Neutrophil (primary cell): Measurements from ENCODE around the gene C1QTNF1.

Experiments used
- H3K27ac ChIP-seq: fragments of 200-600 bp; sonication (generic); 2 replicates; pipeline ENCODE4 v1.5.1; 2016; ENCODE audit warnings: mild to moderate bottlenecking, moderate library complexity
- H3K27me3 ChIP-seq: fragments of 200-600 bp; sonication (generic); 2 replicates; pipeline ENCODE4 v1.6.0; 2016; ENCODE audit warnings: mild to moderate bottlenecking
- H3K36me3 ChIP-seq: fragments of 200-600 bp; sonication (generic); 2 replicates; pipeline ENCODE4 v1.5.1; 2017
- H3K4me1 ChIP-seq, 2 experiments: fragments of 200-600 bp in 1 of 2; sonication (generic) in 1 of 2; 1 replicate in 1 of 2; 2 replicates in 1 of 2; pipeline versions ENCODE4 v1.5.1 to v1.6.1; 2013 to 2016; ENCODE audit warnings: low read depth in 1 of 2, low read length in 1 of 2, mild to moderate bottlenecking in 1 of 2, moderate library complexity in 1 of 2; ENCODE audit not compliant: control insufficient read depth in 1 of 2, insufficient read depth in 1 of 2
- H3K4me3 ChIP-seq, 2 experiments: fragments of 200-600 bp in 1 of 2; sonication (generic) in 1 of 2; 1 replicate in 1 of 2; 2 replicates in 1 of 2; pipeline ENCODE4 v1.5.1; 2013 to 2016; ENCODE audit warnings: low read depth in 1 of 2, low read length in 1 of 2, mild to moderate bottlenecking in 1 of 2, moderate library complexity in 1 of 2
- H3K9me3 ChIP-seq: fragments of 200-600 bp; sonication (generic); 2 replicates; pipeline ENCODE4 v1.5.1; 2016
- TF ChIP-seq, protein P1 (sequence below): fragments of 200-600 bp; sonication (generic); IDR thresholded peaks from 2 replicates; pipeline ENCODE4 v1.5.1; 2016; ENCODE audit warnings: antibody characterized with exemption

Gene C1QTNF1

DNA sequence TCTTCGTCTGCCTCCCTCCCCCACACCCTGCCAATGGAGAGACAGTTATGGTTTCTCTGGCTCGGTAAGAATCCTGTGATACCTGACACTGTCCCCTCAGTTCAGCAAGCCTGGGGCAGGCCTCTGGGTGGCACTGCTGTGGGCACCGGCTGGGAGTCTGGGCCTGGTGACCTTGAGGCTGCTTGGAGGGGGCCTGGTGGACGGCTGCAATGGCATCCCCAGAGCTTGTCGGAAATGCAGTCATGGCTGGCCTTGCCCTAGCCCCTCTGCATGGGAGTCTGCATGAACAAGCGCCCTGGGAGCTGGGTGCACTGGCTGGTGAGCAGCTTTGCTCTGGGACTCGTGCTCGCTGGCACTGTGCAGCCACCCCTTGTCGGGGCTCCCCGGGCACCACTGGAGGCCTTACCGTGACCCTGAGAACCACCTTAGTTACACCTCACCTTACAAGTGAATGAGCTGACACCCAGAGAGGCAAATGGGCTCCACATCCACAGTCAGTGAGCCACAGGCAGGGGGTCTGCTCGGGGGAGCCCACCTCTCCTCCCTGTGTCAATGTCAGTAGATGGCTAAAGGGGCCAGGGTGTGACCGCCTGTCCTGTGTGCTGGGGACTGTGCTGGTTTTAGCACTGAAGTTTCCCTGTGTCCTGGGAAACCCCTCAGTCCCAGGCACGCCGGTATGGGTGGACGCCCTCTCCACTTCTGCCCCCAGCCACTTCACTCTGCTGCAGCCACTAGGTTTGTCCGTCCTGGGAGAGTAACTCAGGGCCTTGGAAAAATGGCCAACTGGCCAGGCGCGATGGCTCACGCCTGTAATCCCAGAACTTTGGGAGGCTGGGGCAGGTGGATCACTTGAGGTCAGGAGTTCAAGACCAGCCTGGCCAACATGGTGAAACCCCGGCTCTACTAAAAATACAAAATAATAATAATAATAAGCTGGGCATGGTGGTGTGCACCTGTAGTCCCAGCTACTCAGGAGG, 45.7 kb upstream of the C1QTNF1 start:
- H3K4me3 ChIP-seq, result no peak overlapping the region
- no peaks in the 10 kb centered on the region for H3K36me3 ChIP-seq
- H3K4me1 ChIP-seq, result no peaks in the 10 kb centered on the region
- TF ChIP-seq, protein P1, sequence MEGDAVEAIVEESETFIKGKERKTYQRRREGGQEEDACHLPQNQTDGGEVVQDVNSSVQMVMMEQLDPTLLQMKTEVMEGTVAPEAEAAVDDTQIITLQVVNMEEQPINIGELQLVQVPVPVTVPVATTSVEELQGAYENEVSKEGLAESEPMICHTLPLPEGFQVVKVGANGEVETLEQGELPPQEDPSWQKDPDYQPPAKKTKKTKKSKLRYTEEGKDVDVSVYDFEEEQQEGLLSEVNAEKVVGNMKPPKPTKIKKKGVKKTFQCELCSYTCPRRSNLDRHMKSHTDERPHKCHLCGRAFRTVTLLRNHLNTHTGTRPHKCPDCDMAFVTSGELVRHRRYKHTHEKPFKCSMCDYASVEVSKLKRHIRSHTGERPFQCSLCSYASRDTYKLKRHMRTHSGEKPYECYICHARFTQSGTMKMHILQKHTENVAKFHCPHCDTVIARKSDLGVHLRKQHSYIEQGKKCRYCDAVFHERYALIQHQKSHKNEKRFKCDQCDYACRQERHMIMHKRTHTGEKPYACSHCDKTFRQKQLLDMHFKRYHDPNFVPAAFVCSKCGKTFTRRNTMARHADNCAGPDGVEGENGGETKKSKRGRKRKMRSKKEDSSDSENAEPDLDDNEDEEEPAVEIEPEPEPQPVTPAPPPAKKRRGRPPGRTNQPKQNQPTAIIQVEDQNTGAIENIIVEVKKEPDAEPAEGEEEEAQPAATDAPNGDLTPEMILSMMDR, result no peak
- H3K27me3 ChIP-seq, result no peaks in the 10 kb centered on the region
- H3K9me3 ChIP-seq, result no peaks in the 10 kb centered on the region
- H3K27ac ChIP-seq, result no peak overlapping the region

DNA sequence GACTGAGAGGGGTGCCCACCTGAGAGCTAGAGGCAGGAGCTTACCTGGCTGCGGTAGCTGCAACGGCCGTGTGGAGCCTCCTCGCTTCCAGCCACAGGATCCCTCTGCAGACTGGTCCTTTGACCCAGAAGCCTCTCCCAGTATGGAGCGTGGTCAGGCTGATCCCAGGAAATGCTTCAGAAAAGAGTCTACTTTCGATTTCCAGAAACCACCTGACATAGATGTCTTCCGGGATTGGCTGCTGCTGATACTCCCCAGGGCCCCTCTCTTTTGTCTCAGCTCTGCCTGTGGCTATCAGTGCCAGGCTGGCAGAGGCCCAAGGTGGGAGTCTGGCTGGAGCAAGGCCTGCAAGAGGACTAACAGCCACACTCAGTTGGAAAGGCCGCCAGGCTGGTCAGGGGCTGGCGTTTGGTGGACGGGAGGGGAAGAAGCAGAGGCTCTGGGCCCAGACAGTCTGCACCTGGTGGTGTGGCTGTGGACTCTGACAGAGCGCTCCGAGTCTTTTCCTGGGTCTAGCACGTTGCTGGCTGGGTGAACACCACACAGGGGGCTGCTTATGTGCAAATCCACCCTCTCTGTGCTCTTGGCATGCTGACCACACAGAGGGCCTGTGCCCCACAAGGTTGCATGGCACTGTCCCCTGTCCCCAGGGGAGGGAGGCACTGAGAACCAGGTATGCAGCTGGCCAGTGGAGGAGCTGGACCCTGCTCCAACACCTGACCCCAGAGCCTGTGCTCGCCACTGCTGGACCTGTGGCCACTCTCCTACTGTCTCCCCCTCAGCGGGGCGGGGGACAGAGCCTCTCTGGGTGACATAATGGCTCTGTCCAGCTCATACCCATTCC, 44.0 kb upstream of the C1QTNF1 start, which contains the start of gene LGALS3BP:
LGALS3BP (minus strand) TSS at position 144 of the 844 bp plus-strand sequence. CDS start 2,732 bp downstream, outside the sequence.
- Histone ChIP-seq H3K4me1 (no peaks in the 10 kb centered on the region), H3K4me3 (no peak within 1 kb of the TSS), H3K27me3 (no peaks in the 10 kb centered on the region), H3K36me3 (no peaks in the 10 kb centered on the region), H3K27ac (no peak within 1 kb of the TSS), H3K9me3 (no peaks in the 10 kb centered on the region)
- TF ChIP-seq, protein P1, result no peak

DNA sequence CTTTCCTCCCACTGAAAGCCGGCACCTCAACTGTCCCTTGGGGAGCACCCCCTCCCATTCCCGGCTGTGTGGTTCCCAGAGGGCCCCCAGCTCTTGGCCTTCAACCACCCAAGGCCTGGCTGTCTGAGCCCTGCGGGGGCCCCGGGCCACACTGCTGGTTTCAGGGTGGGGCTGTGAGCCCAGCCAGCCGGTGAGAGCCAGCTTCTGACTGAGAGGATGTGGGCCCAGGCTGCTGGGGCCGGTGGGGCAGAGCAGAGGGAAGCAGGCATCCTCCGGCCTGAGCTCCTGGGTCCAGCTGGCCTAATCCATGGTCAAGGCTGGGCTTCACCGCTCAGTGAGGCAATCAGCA, 43.4 kb upstream of the C1QTNF1 start:
- H3K27me3 ChIP-seq, result no peaks in the 10 kb centered on the region
- H3K4me1 ChIP-seq, result peaks cover under 1 to 2% of the 10 kb centered on the region in 2 experiments
- no peak overlapping the region for H3K27ac ChIP-seq
- no peak overlapping the region for H3K4me3 ChIP-seq
- TF ChIP-seq, protein P1, result no peak
- no peaks in the 10 kb centered on the region for H3K9me3 ChIP-seq
- H3K36me3 ChIP-seq, result no peaks in the 10 kb centered on the region

DNA sequence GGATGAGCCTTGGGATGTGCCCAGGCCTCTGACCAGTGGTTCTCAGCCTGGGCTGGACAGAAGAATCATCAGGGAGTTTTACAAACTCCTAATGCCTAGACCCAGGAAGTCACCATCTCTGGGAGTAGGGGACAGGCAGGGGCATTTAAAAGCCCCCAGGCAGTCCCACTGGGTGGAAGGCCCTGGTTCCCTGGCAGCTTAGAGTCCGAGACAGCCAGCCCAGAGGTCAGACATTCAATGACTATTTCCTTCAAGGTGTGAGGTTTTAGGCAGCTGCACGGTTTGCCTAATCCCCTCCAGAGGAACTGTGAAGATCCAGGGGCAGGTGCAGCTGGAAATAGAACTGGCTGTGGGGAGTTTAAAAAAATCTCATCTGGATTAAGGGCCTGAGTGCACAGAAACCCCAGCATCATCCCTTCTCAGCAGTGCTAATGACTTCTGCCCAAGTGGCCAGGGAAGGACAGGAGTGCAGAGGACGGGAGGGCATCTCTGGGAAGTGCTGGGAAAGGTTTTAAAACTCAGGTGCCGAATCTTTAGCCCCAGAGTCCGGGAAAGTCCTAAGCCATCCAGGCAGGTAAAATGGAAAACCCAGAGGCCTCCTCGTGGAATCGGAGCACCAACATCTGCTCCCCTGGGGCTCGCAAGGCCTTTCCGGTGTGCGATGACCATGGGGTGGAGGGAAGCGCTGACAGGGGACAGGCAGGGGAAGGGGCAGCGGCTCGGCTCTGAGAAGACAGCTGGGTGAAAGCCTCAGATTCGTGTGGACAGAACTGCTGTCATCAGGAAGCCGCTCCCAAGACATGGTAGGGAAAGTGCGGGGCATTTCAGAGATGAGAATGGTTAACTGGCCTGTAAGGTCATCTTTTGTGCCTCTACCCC, 42.7 kb upstream of the C1QTNF1 start:
- TF ChIP-seq, protein P1, result no peak
- H3K9me3 ChIP-seq, result no peaks in the 10 kb centered on the region
- peaks cover 7 to 9% of the 10 kb centered on the region in 2 experiments for H3K4me1 ChIP-seq
- H3K36me3 ChIP-seq, result no peaks in the 10 kb centered on the region
- no peak overlapping the region for H3K4me3 ChIP-seq
- no peak overlapping the region for H3K27ac ChIP-seq
- H3K27me3 ChIP-seq, result no peaks in the 10 kb centered on the region

DNA sequence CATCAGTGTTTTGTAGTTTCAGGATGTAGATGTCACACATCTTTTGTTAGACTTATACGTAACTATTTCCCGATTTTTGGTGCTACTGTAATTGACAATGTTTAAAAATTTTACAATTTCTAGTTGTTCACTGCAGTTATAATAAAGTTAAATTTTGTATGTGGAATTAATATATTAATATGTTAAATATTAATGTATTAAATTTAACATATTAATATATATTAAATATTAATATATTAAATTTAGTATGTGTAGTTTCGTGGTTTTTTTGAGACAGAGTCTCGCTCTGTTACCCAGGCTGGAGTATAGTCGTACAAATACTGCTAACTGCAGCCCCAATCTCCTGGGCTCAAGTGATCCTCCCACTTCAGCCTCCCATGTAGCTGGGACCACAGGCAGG, 38.6 kb upstream of the C1QTNF1 start:
- H3K4me3 ChIP-seq, result peak overlapping the region in 1 of 2 experiments; percentile 24
- TF ChIP-seq, protein P1, result no peak
- H3K4me1 ChIP-seq, result peaks cover 28 to 30% of the 10 kb centered on the region in 2 experiments
- H3K27me3 ChIP-seq, result no peaks in the 10 kb centered on the region
- peaks cover 13% of the 10 kb centered on the region for H3K36me3 ChIP-seq
- H3K27ac ChIP-seq, result peak overlapping the region; percentile 71
- no peaks in the 10 kb centered on the region for H3K9me3 ChIP-seq
